ENCODE measurements around the gene LRRC36.

DNA sequence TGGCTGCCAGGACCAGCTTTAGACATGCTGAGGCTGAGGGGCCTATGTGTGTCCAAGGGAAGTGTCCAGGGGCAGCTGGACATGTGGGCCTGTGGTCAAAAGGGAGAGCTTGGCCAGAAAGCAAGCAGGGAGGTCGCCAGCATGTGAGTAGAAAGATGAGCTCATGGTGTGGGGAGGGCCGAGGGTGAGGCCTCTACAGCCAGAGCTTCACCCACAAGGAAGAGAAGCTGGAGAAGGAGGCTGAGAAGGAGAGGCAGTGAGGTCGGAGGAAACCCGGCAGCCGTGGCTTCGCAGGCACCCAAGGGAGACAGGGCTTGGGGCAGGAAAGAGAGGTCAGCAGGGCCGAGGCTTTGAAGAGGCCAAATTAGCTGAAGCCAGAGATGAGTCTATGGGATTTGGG lies 100.3 kb downstream of the LRRC36 start:
- TF ChIP-seq POLR2A (IDR thresholded peaks at IDR 0.05), result no peak
- TF ChIP-seq, protein P1, sequence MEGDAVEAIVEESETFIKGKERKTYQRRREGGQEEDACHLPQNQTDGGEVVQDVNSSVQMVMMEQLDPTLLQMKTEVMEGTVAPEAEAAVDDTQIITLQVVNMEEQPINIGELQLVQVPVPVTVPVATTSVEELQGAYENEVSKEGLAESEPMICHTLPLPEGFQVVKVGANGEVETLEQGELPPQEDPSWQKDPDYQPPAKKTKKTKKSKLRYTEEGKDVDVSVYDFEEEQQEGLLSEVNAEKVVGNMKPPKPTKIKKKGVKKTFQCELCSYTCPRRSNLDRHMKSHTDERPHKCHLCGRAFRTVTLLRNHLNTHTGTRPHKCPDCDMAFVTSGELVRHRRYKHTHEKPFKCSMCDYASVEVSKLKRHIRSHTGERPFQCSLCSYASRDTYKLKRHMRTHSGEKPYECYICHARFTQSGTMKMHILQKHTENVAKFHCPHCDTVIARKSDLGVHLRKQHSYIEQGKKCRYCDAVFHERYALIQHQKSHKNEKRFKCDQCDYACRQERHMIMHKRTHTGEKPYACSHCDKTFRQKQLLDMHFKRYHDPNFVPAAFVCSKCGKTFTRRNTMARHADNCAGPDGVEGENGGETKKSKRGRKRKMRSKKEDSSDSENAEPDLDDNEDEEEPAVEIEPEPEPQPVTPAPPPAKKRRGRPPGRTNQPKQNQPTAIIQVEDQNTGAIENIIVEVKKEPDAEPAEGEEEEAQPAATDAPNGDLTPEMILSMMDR (IDR thresholded peaks at IDR 0.05), result no peak
